Activated CD4-positive, alpha-beta T cell treated with anti-CD3 and anti-CD28 coated beads for 4 hours (primary cell): Measurements from ENCODE around the gene RABAC1.

ENCODE experiments used
- DNase-seq, 2 donors: peaks; one replicate each; pipeline ENCODE4 v3.0.0-alpha.2; 2020

Gene RABAC1

GRCh38 chr19:41913538-41914423 lies 45.3 kb downstream of the RABAC1 start:
- DNase-seq: no peak

GRCh38 chr19:41912899-41913537 lies 46.1 kb downstream of the RABAC1 start:
- DNase-seq: no peak

GRCh38 chr19:41911889-41912731 lies 47.0 kb downstream of the RABAC1 start:
- no peak for DNase-seq

- DNase-seq: no peak
These were observed 47.9 kb downstream of the RABAC1 start for GRCh38 chr19:41910992-41911888.

GRCh38 chr19:41910240-41910991 lies 48.7 kb downstream of the RABAC1 start:
- DNase-seq: no peak

GRCh38 chr19:41909706-41910105 lies 49.4 kb downstream of the RABAC1 start:
- no peak for DNase-seq

GRCh38 chr19:41908724-41909464 lies 50.2 kb downstream of the RABAC1 start:
- DNase-seq: no peak

GRCh38 chr19:41907994-41908615 lies 51.0 kb downstream of the RABAC1 start:
- DNase-seq: no peak

GRCh38 chr19:41906916-41907680 lies 52.0 kb downstream of the RABAC1 start:
- no peak for DNase-seq
